Activated naive CD4-positive, alpha-beta T cell treated with anti-CD3 and anti-CD28 coated beads for 36 hours (primary cell): ENCODE results near the gene HPS5. TPM values are rescaled to one million over a fixed set of nuclear protein-coding genes. Genes with fewer than 3 reads are reported as not detected.

Source experiments
- CTCF ChIA-PET: fragments of 350-600 bp; sonication (Branson Sonifier 250); formaldehyde crosslinking; loops from one replicate; lab custom pipeline; 2021; ENCODE audit warnings: antibody characterized with exemption; lab: Charles Lee
- DNase-seq: peaks from one replicate; pipeline ENCODE4 v3.0.0-alpha.2; 2020
- H3K27ac Mint-ChIP-seq: one replicate; pipeline ENCODE4 v1.8.0; 2021; ENCODE audit warnings: mild to moderate bottlenecking, mixed read lengths
- H3K27me3 Mint-ChIP-seq: one replicate; pipeline ENCODE4 v1.8.0; 2021; ENCODE audit warnings: low read depth, mixed read lengths
- H3K36me3 Mint-ChIP-seq: one replicate; pipeline ENCODE4 v1.8.0; 2021; ENCODE audit warnings: low read depth, mixed read lengths
- H3K4me1 Mint-ChIP-seq: one replicate; pipeline ENCODE4 v1.8.0; 2021; ENCODE audit warnings: low read depth, mixed read lengths
- H3K4me3 Mint-ChIP-seq: one replicate; pipeline ENCODE4 v1.8.0; 2021; ENCODE audit warnings: mild to moderate bottlenecking, moderate library complexity, mixed read lengths
- H3K9me3 Mint-ChIP-seq: one replicate; pipeline ENCODE4 v1.8.0; 2021; ENCODE audit warnings: mixed read lengths
- intact Hi-C: fragments of 100-400 bp; cut with micrococcal nuclease; formaldehyde crosslinking; loops from one replicate; pipeline ENCODE4 v1.15.1; 2023
- total RNA-seq, 2 experiments: library from RNA; stranded (reverse); gene quantifications; one replicate each; pipeline ENCODE4 v1.2.3, GENCODE V29; 2021

Gene HPS5
- total RNA-seq, 2 experiments from 2014 or later, result 21.7 to 21.9 TPM

GRCh38 chr11:18317551-18317950, 4.4 kb downstream of the HPS5 start:
- Mint-ChIP-seq H3K36me3 (peaks cover 8% of the 10 kb centered on the region), H3K9me3 (no peaks in the 10 kb centered on the region), H3K4me1 (peaks cover 39% of the 10 kb centered on the region), H3K4me3 (no peak overlapping the region), H3K27me3 (no peaks in the 10 kb centered on the region), H3K27ac (no peak overlapping the region)
- DNase-seq, result no peak
- intact Hi-C loops, result loop anchor here (5.0 kb wide), 1 partner anchor 1040 kb away; the partner anchor contains the start of gene NUCB2
- CTCF ChIA-PET, result interaction anchor here (0.6 kb wide), 1 partner anchor 240 kb away, joined by 3 read pairs; no protein-coding TSS in a partner anchor

GRCh38 chr11:18315893-18316292, 6.0 kb downstream of the HPS5 start:
- intact Hi-C loops, result loop anchor here (5.0 kb wide), 1 partner anchor 1039 kb away; the partner anchor contains the start of gene NUCB2
- peaks cover 36% of the 10 kb centered on the region for H3K4me1 Mint-ChIP-seq
- CTCF ChIA-PET, result interaction anchor here (0.6 to 1.9 kb wide), 6 partner anchors 22 to 406 kb away, joined by 3 to 8 read pairs (median 3); partner anchors contain the start of gene SPTY2D1

GRCh38 chr11:18314784-18315523, 7.0 kb downstream of the HPS5 start:
- peaks cover 16% of the 10 kb centered on the region for H3K36me3 Mint-ChIP-seq
- no peaks in the 10 kb centered on the region for H3K9me3 Mint-ChIP-seq
- no peak overlapping the region for H3K27ac Mint-ChIP-seq
- DNase-seq, result no peak
- H3K4me1 Mint-ChIP-seq, result peaks cover 28% of the 10 kb centered on the region
- H3K4me3 Mint-ChIP-seq, result no peak overlapping the region
- no peaks in the 10 kb centered on the region for H3K27me3 Mint-ChIP-seq
- intact Hi-C loops, result loop anchor here (5.0 kb wide), 1 partner anchor 1038 kb away; the partner anchor contains the start of gene NUCB2
- CTCF ChIA-PET, result interaction anchor here (1.2 to 1.9 kb wide), 3 partner anchors 71 to 407 kb away, joined by 3 to 8 read pairs (median 3); no protein-coding TSS in a partner anchor

More at GRCh38 chr11:18315893-18316292, 6.0 kb downstream of the HPS5 start:
- H3K36me3 Mint-ChIP-seq, result peaks cover 13% of the 10 kb centered on the region
- H3K27me3 Mint-ChIP-seq, result no peaks in the 10 kb centered on the region
- H3K9me3 Mint-ChIP-seq, result no peaks in the 10 kb centered on the region
- no peak for DNase-seq
- no peak overlapping the region for H3K27ac Mint-ChIP-seq
- H3K4me3 Mint-ChIP-seq, result no peak overlapping the region

GRCh38 chr11:18313965-18314763, 7.8 kb downstream of the HPS5 start:
- DNase-seq, result no peak
- no peaks in the 10 kb centered on the region for H3K9me3 Mint-ChIP-seq
- intact Hi-C loops, result no loop called here
- no peak overlapping the region for H3K27ac Mint-ChIP-seq
- CTCF ChIA-PET, result interaction anchor here (0.6 to 1.2 kb wide), 2 partner anchors 84 to 127 kb away, joined by 3 read pairs; no protein-coding TSS in a partner anchor
- H3K36me3 Mint-ChIP-seq, result peaks cover 19% of the 10 kb centered on the region
- H3K4me1 Mint-ChIP-seq, result peaks cover 20% of the 10 kb centered on the region
- H3K4me3 Mint-ChIP-seq, result no peak overlapping the region
- no peaks in the 10 kb centered on the region for H3K27me3 Mint-ChIP-seq

- intact Hi-C loops, result no loop called here
- Mint-ChIP-seq H3K36me3 (peaks cover 23% of the 10 kb centered on the region), H3K27me3 (no peaks in the 10 kb centered on the region), H3K4me1 (peaks cover 11% of the 10 kb centered on the region), H3K27ac (no peak overlapping the region), H3K9me3 (no peaks in the 10 kb centered on the region), H3K4me3 (no peak overlapping the region)
- no peak for DNase-seq
- CTCF ChIA-PET, result no interaction called here
Observed at GRCh38 chr11:18312663-18313420, 9.1 kb downstream of the HPS5 start.

GRCh38 chr11:18312012-18312411, 9.9 kb downstream of the HPS5 start:
- no peak for DNase-seq
- peaks cover 9% of the 10 kb centered on the region for H3K4me1 Mint-ChIP-seq
- no peak overlapping the region for H3K27ac Mint-ChIP-seq
- no peak overlapping the region for H3K4me3 Mint-ChIP-seq
- CTCF ChIA-PET, result no interaction called here
- H3K27me3 Mint-ChIP-seq, result no peaks in the 10 kb centered on the region
- H3K36me3 Mint-ChIP-seq, result peaks cover 18% of the 10 kb centered on the region
- intact Hi-C loops, result no loop called here
- H3K9me3 Mint-ChIP-seq, result no peaks in the 10 kb centered on the region

GRCh38 chr11:18310800-18311340, 11.1 kb downstream of the HPS5 start:
- DNase-seq, result no peak
- peaks cover 9% of the 10 kb centered on the region for H3K4me1 Mint-ChIP-seq
- no peak overlapping the region for H3K27ac Mint-ChIP-seq
- H3K4me3 Mint-ChIP-seq, result no peak overlapping the region
- intact Hi-C loops, result no loop called here
- no peaks in the 10 kb centered on the region for H3K9me3 Mint-ChIP-seq
- CTCF ChIA-PET, result no interaction called here
- H3K27me3 Mint-ChIP-seq, result no peaks in the 10 kb centered on the region
- H3K36me3 Mint-ChIP-seq, result peaks cover 27% of the 10 kb centered on the region

GRCh38 chr11:18309691-18310090, 12.2 kb downstream of the HPS5 start:
- no peaks in the 10 kb centered on the region for H3K9me3 Mint-ChIP-seq
- no peak overlapping the region for H3K4me3 Mint-ChIP-seq
- CTCF ChIA-PET, result no interaction called here
- H3K27me3 Mint-ChIP-seq, result no peaks in the 10 kb centered on the region
- intact Hi-C loops, result no loop called here
- no peak overlapping the region for H3K27ac Mint-ChIP-seq
- H3K4me1 Mint-ChIP-seq, result peaks cover 9% of the 10 kb centered on the region
- DNase-seq, result no peak
- H3K36me3 Mint-ChIP-seq, result peaks cover 30% of the 10 kb centered on the region

- Mint-ChIP-seq H3K27me3 (no peaks in the 10 kb centered on the region), H3K27ac (no peak overlapping the region), H3K4me3 (no peak overlapping the region), H3K9me3 (no peaks in the 10 kb centered on the region), H3K36me3 (peaks cover 32% of the 10 kb centered on the region), H3K4me1 (peaks cover 7% of the 10 kb centered on the region)
- no peak for DNase-seq
- intact Hi-C loops, result no loop called here
- CTCF ChIA-PET, result no interaction called here
Observed at GRCh38 chr11:18308242-18308641, 13.7 kb downstream of the HPS5 start.

- CTCF ChIA-PET, result interaction anchor here (0.6 to 0.7 kb wide), 2 partner anchors 319 to 424 kb away, joined by 3 to 8 read pairs; no protein-coding TSS in a partner anchor
- H3K27ac Mint-ChIP-seq, result no peak overlapping the region
- peaks cover 2% of the 10 kb centered on the region for H3K4me1 Mint-ChIP-seq
- intact Hi-C loops, result no loop called here
- DNase-seq, result no peak
- H3K9me3 Mint-ChIP-seq, result no peaks in the 10 kb centered on the region
- H3K36me3 Mint-ChIP-seq, result peaks cover 32% of the 10 kb centered on the region
- no peaks in the 10 kb centered on the region for H3K27me3 Mint-ChIP-seq
- H3K4me3 Mint-ChIP-seq, result no peak overlapping the region
Observed at GRCh38 chr11:18307461-18308139, 14.3 kb downstream of the HPS5 start.

GRCh38 chr11:18304745-18305144, 17.2 kb downstream of the HPS5 start:
- Mint-ChIP-seq H3K36me3 (peaks cover 29% of the 10 kb centered on the region), H3K27ac (no peak overlapping the region), H3K9me3 (no peaks in the 10 kb centered on the region), H3K4me3 (no peak overlapping the region), H3K4me1 (no peaks in the 10 kb centered on the region), H3K27me3 (no peaks in the 10 kb centered on the region)
- intact Hi-C loops, result no loop called here
- CTCF ChIA-PET, result no interaction called here
- no peak for DNase-seq
